H1 (cell line): Measurements from ENCODE around the gene MARS1. TPM values are rescaled to one million over a fixed set of nuclear protein-coding genes. Genes with fewer than 3 reads are reported as not detected.

Experiments used
- CTCF ChIA-PET: fragments of 300-600 bp; sonication (Branson Sonifier 250); formaldehyde crosslinking; loops from one replicate; lab custom pipeline; 2021; ENCODE audit not compliant: partially characterized antibody; lab: Charles Lee
- POLR2A ChIA-PET: fragments of 300-600 bp; sonication (Branson Sonifier 250); formaldehyde crosslinking; loops from one replicate; lab custom pipeline; 2021; ENCODE audit warnings: inconsistent platforms; ENCODE audit not compliant: partially characterized antibody; lab: Charles Lee
- DNase-seq, 2 experiments: peaks; one replicate each; pipeline versions ENCODE4 v3.0.0 to v3.0.0-alpha.2; 2010 to 2022; ENCODE audit warnings: low spot score in 2 of 2, low read depth in 1 of 2, mixed read lengths in 1 of 2
- FAIRE-seq: peaks from 2 replicates; lab custom pipeline; 2011; peaks lifted over from hg19 to GRCh38; lab: Jason Lieb, UNC
- H2AFZ ChIP-seq: 2 replicates; pipeline ENCODE4 v1.8.1; 2012; ENCODE audit warnings: low read length, inconsistent platforms
- H2AK5ac ChIP-seq: 2 replicates; pipeline ENCODE4 v1.6.1; 2013; ENCODE audit warnings: low read depth, low read length
- H2BK120ac ChIP-seq: replicated peaks from 2 replicates; pipeline ENCODE3; 2013; ENCODE audit warnings: low read depth, low read length, inconsistent platforms
- H2BK12ac ChIP-seq: 2 replicates; pipeline ENCODE4 v1.6.1; 2013; ENCODE audit warnings: low read depth, low read length
- H2BK15ac ChIP-seq: 2 replicates; pipeline ENCODE4 v1.6.1; 2013; ENCODE audit warnings: low read length
- H2BK20ac ChIP-seq: 2 replicates; pipeline ENCODE4 v1.6.1; 2013; ENCODE audit warnings: low read length
- H2BK5ac ChIP-seq: 2 replicates; pipeline ENCODE4 v1.6.1; 2013; ENCODE audit warnings: low read depth, low read length
- H3K14ac ChIP-seq: 2 replicates; pipeline ENCODE4 v1.6.1; 2013; ENCODE audit warnings: inconsistent platforms; ENCODE audit not compliant: insufficient read length
- H3K18ac ChIP-seq: 2 replicates; pipeline ENCODE4 v1.6.1; 2013; ENCODE audit warnings: low read length; ENCODE audit errors: extremely low read depth
- H3K23ac ChIP-seq: 2 replicates; pipeline ENCODE4 v1.6.1; 2013; ENCODE audit warnings: inconsistent platforms; ENCODE audit not compliant: insufficient read length
- H3K23me2 ChIP-seq: 2 replicates; pipeline ENCODE4 v1.6.1; 2013; ENCODE audit warnings: low read depth, low read length
- H3K27ac ChIP-seq: 2 replicates; pipeline ENCODE4 v1.6.1; 2011; ENCODE audit warnings: low read depth, low read length, inconsistent platforms
- H3K27me3 ChIP-seq, 4 experiments: replicated peaks in 1 of 4; 1 replicate in 1 of 4; 2 replicates in 3 of 4; pipeline versions ENCODE4 v1.6.1 to v1.8.1; 2011 to 2013; ENCODE audit warnings: low read length in 3 of 4, mild to moderate bottlenecking in 3 of 4, inconsistent platforms in 2 of 4, mixed read lengths in 2 of 4, moderate library complexity in 1 of 4; ENCODE audit not compliant: control insufficient read depth in 3 of 4, insufficient read depth in 3 of 4; ENCODE audit errors: extremely low read depth in 1 of 4
- H3K36me3 ChIP-seq, 4 experiments: 2 replicates each; pipeline versions ENCODE4 v1.6.1 to v1.8.1; 2011 to 2013; ENCODE audit warnings: mild to moderate bottlenecking in 4 of 4, low read length in 3 of 4, moderate library complexity in 2 of 4, control low read depth in 1 of 4, inconsistent platforms in 1 of 4; ENCODE audit not compliant: insufficient read depth in 4 of 4, control insufficient read depth in 2 of 4
- H3K4ac ChIP-seq: replicated peaks from 2 replicates; pipeline ENCODE3; 2013; ENCODE audit warnings: low read length, low read depth, mixed read lengths, inconsistent platforms; ENCODE audit not compliant: insufficient read length
- H3K4me1 ChIP-seq, 4 experiments: replicated peaks in 1 of 4; 1 replicate in 1 of 4; 2 replicates in 3 of 4; pipeline versions ENCODE4 v1.6.1 to v1.8.1; 2011 to 2013; ENCODE audit warnings: low read length in 3 of 4, inconsistent platforms in 2 of 4, mixed read lengths in 1 of 4; ENCODE audit not compliant: insufficient read depth in 4 of 4, control insufficient read depth in 3 of 4
- H3K4me2 ChIP-seq, 2 experiments: 2 replicates each; pipeline versions ENCODE4 v1.6.1 to v1.8.1; 2011 to 2013; ENCODE audit warnings: low read depth in 2 of 2, low read length in 2 of 2, control low read depth in 1 of 2, inconsistent platforms in 1 of 2, mild to moderate bottlenecking in 1 of 2; ENCODE audit not compliant: insufficient read depth in 1 of 2
- H3K4me3 ChIP-seq, 4 experiments: fragments of 200-600, 300-600 bp in 1 of 4; sonication (generic), shearing (Covaris generic), sonication (Bioruptor Twin) in 1 of 4; 2 replicates each; pipeline versions ENCODE4 v1.5.1 to v1.8.1; 2011 to 2016; ENCODE audit warnings: low read length in 4 of 4, low read depth in 3 of 4, control low read depth in 2 of 4, inconsistent platforms in 2 of 4, mild to moderate bottlenecking in 2 of 4, mixed read lengths in 1 of 4, moderate library complexity in 1 of 4; ENCODE audit not compliant: insufficient read depth in 2 of 4; ENCODE audit errors: extremely low read depth in 1 of 4
- H3K56ac ChIP-seq: replicated peaks from 2 replicates; pipeline ENCODE3; 2013; ENCODE audit warnings: low read depth, mild to moderate bottlenecking, mixed read lengths, low read length, inconsistent platforms; ENCODE audit not compliant: insufficient read length
- H3K79me1 ChIP-seq: 2 replicates; pipeline ENCODE4 v1.6.1; 2013; ENCODE audit warnings: low read depth, low read length, control low read depth
- H3K79me2 ChIP-seq, 2 experiments: 2 replicates each; pipeline versions ENCODE4 v1.6.1 to v1.8.1; 2012 to 2013; ENCODE audit warnings: low read length in 2 of 2, mild to moderate bottlenecking in 2 of 2, inconsistent platforms in 1 of 2; ENCODE audit not compliant: insufficient read depth in 2 of 2, control insufficient read depth in 1 of 2
- H3K9ac ChIP-seq, 4 experiments: replicated peaks in 1 of 4; 1 replicate in 1 of 4; 2 replicates in 3 of 4; pipeline versions ENCODE4 v1.6.1 to v1.8.1; 2011 to 2013; ENCODE audit warnings: low read depth in 3 of 4, low read length in 3 of 4, control low read depth in 2 of 4, mild to moderate bottlenecking in 2 of 4, moderate library complexity in 2 of 4, inconsistent platforms in 1 of 4; ENCODE audit errors: extremely low read depth in 1 of 4
- H3K9me3 ChIP-seq, 2 experiments: 2 replicates each; pipeline versions ENCODE4 v1.6.1 to v1.8.1; 2012 to 2013; ENCODE audit warnings: mild to moderate bottlenecking in 2 of 2, moderate library complexity in 2 of 2, control low read depth in 1 of 2, inconsistent platforms in 1 of 2, low read depth in 1 of 2, low read length in 1 of 2, mixed read lengths in 1 of 2; ENCODE audit not compliant: insufficient read depth in 2 of 2
- H4K20me1 ChIP-seq, 2 experiments: replicated peaks in 1 of 2; 2 replicates each; pipeline versions ENCODE3 to v1.8.1; 2011 to 2013; ENCODE audit warnings: inconsistent platforms in 2 of 2, low read length in 2 of 2, mild to moderate bottlenecking in 1 of 2; ENCODE audit not compliant: insufficient read depth in 2 of 2, control insufficient read depth in 1 of 2
- H4K5ac ChIP-seq: 2 replicates; pipeline ENCODE4 v1.6.1; 2013; ENCODE audit warnings: low read length, low read depth, mixed read lengths, inconsistent platforms; ENCODE audit not compliant: insufficient read length
- H4K8ac ChIP-seq: 2 replicates; pipeline ENCODE4 v1.8.0; 2013; ENCODE audit warnings: mild to moderate bottlenecking, moderate library complexity, low read length, inconsistent platforms; ENCODE audit not compliant: insufficient read depth; ENCODE audit errors: extremely low read depth
- H4K91ac ChIP-seq: replicated peaks from 2 replicates; pipeline ENCODE3; 2013; ENCODE audit warnings: low read length, mixed read lengths, inconsistent platforms; ENCODE audit not compliant: insufficient read length
- ASH2L ChIP-seq: fragments of 200-600, 300-600 bp; sonication (generic); IDR thresholded peaks from one replicate; pipeline ENCODE4 v1.7.1; 2017; ENCODE audit warnings: low read length
- BACH1 ChIP-seq: IDR thresholded peaks from 2 replicates; pipeline ENCODE4 v1.6.1; 2012; ENCODE audit warnings: low read length, improper control_type of control experiment
- BRCA1 ChIP-seq: IDR thresholded peaks from 2 replicates; pipeline ENCODE4 v1.6.1; 2012; ENCODE audit warnings: low read depth, low read length, improper control_type of control experiment
- CREB1 ChIP-seq: IDR thresholded peaks from 2 replicates; pipeline ENCODE4 v1.6.1; 2012; ENCODE audit warnings: inconsistent platforms
- HDAC2 ChIP-seq, 2 experiments: fragments of 300-600 bp in 1 of 2; sonication (generic) in 1 of 2; IDR thresholded peaks; 2 replicates each; pipeline ENCODE4 v1.6.1; 2011 to 2012; ENCODE audit warnings: low read depth in 2 of 2, low read length in 2 of 2, mild to moderate bottlenecking in 2 of 2, moderate library complexity in 2 of 2, borderline replicate concordance in 1 of 2, inconsistent platforms in 1 of 2
- JUN ChIP-seq: IDR thresholded peaks from 2 replicates; pipeline ENCODE4 v1.6.1; 2011; ENCODE audit warnings: low read depth, mild to moderate bottlenecking, improper control_type of control experiment, low read length
- NRF1 ChIP-seq: IDR thresholded peaks from 2 replicates; pipeline ENCODE4 v1.6.1; 2011; ENCODE audit warnings: mild to moderate bottlenecking, low read depth, low read length, improper control_type of control experiment
- PHF8 ChIP-seq: fragments of 200-600 bp; sonication (generic); conservative IDR thresholded peaks from 2 replicates; pipeline ENCODE4 v1.7.1; 2012; ENCODE audit warnings: low read depth, mild to moderate bottlenecking, inconsistent platforms, low read length, moderate library complexity
- RAD21 ChIP-seq, 2 experiments: IDR thresholded peaks in 1 of 2; conservative IDR thresholded peaks in 1 of 2; 2 replicates each; pipeline ENCODE4 v1.6.1; 2011; ENCODE audit warnings: low read depth in 2 of 2, low read length in 2 of 2, improper control_type of control experiment in 1 of 2, inconsistent platforms in 1 of 2, mild to moderate bottlenecking in 1 of 2, moderate library complexity in 1 of 2
- RFX5 ChIP-seq: IDR thresholded peaks from 2 replicates; pipeline ENCODE4 v1.6.1; 2011; ENCODE audit warnings: low read depth, low read length, improper control_type of control experiment, borderline replicate concordance
- SAP30 ChIP-seq: fragments of 300-600 bp; sonication (generic); IDR thresholded peaks from 2 replicates; pipeline ENCODE4 v1.7.1; 2012; ENCODE audit warnings: low read length, moderate library complexity, mild to moderate bottlenecking, inconsistent platforms; ENCODE audit not compliant: insufficient read depth, insufficient replicate concordance
- TBP ChIP-seq: IDR thresholded peaks from 2 replicates; pipeline ENCODE4 v1.6.1; 2011; ENCODE audit warnings: low read depth, low read length, improper control_type of control experiment
- WGBS, 2 experiments: shearing (Covaris generic) in 1 of 2; methylation state at CpG; one replicate each; pipeline versions ENCODE4 v1.1.6 to v1.1.7; 2013 to 2015; ENCODE audit warnings: low lambda C conversion rate in 2 of 2, mixed read lengths in 2 of 2, inconsistent platforms in 1 of 2, low coverage in 1 of 2, missing lambda C conversion rate in 1 of 2; ENCODE audit not compliant: insufficient replicate concordance in 2 of 2, insufficient coverage in 1 of 2, insufficient read length in 1 of 2; ENCODE audit errors: extremely low coverage in 1 of 2, missing lambda C conversion rate in 1 of 2; 5-methylcytosine and 5-hydroxymethylcytosine counted together
- polyA plus RNA-seq, 7 experiments: library from polyadenylated mRNA; depleted of rRNA in 3 of 7; stranded (reverse) in 5 of 7; unstranded in 2 of 7; fragments of >200 nt in 5 of 7; fragments of 200-250 nt in 2 of 7; gene quantifications; 1 replicate in 5 of 7; 2 replicates in 1 of 7; 4 replicates in 1 of 7; pipeline versions ENCODE4 v1.2.1 to v1.2.3, GENCODE V29; 2011 to 2013; ENCODE audit warnings: missing spikeins in 2 of 7, mixed read lengths in 2 of 7
- total RNA-seq: library from RNA; stranded (reverse); fragmentation: NEBNext Ultra II Directional; extraction: Animal tissue kit (Norgen Biotek cat#: 25700); gene quantifications from 2 replicates; pipeline ENCODE4 v1.2.1, GENCODE V29; 2021

MARS1 gene
- total and polyA plus RNA-seq, 2 of the 8 experiments (the other 6 are each of a cell fraction or from before 2014, with no cell fraction given): 194 to 407 TPM

DNA sequence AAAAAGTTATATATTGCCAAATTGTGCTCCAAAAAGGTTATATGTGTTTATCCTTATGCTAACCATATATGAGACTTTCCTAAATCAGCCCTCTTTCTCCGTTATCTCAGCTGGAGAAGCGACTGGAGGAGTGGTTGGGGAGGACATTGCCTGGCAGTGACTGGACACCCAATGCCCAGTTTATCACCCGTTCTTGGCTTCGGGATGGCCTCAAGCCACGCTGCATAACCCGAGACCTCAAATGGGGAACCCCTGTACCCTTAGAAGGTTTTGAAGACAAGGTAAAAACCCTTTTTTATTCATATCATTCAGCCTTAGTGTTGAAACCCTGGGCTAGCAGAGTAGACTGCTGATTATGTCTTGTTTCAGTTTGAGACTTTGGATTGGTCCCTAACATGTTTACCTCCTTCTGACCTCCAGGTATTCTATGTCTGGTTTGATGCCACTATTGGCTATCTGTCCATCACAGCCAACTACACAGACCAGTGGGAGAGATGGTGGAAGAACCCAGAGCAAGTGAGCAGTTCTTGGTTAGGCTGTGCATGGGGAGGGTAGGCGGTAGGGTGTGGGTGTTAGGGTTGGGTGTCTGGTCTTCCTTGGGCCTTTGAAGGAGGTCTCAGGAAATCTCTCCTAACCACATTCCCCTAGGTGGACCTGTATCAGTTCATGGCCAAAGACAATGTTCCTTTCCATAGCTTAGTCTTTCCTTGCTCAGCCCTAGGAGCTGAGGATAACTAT lies 23.9 kb downstream of the MARS1 start:
- no peaks in the 10 kb centered on the region for H3K79me2 ChIP-seq
- peaks cover 48 to 84% (median 69%) of the 10 kb centered on the region in 4 experiments for H3K36me3 ChIP-seq
- H3K9ac ChIP-seq: no peak overlapping the region
- DNase-seq (no peak), FAIRE-seq (no peak)
- POLR2A ChIA-PET: interaction anchor here (0.6 to 3.9 kb wide), 6 partner anchors 8 to 366 kb away, joined by 3 to 60 read pairs (median 6); partner anchors contain the start of genes DDIT3 and MBD6
- H2BK15ac ChIP-seq: no peak overlapping the region
- no peak overlapping the region for H2BK120ac ChIP-seq
- no peak overlapping the region for H3K18ac ChIP-seq
- H3K9me3 ChIP-seq: no peaks in the 10 kb centered on the region; a peak in 1 of 4 replicates
- H3K14ac ChIP-seq: no peak overlapping the region
- no peak overlapping the region for H2AFZ ChIP-seq
- H4K5ac ChIP-seq: no peak overlapping the region
- H2BK5ac ChIP-seq: no peak overlapping the region
- no peak overlapping the region for H3K56ac ChIP-seq
- no peak overlapping the region for H3K4me3 ChIP-seq
- H4K20me1 ChIP-seq: peaks cover 2 to 9% of the 10 kb centered on the region in 2 experiments
- no peak overlapping the region for H2AK5ac ChIP-seq
- H3K4ac ChIP-seq: no peak overlapping the region
- H2BK20ac ChIP-seq: no peak overlapping the region
- H4K91ac ChIP-seq: no peak overlapping the region
- no peaks in the 10 kb centered on the region for H3K23me2 ChIP-seq
- H4K8ac ChIP-seq: no peak overlapping the region
- H2BK12ac ChIP-seq: no peak overlapping the region
- H3K4me2 ChIP-seq: no peak overlapping the region
- CTCF ChIA-PET: interaction anchor here (0.7 to 1.6 kb wide), 6 partner anchors 19 to 1764 kb away, joined by 3 to 4 read pairs (median 3); partner anchors contain the start of gene INHBE
- no peaks in the 10 kb centered on the region; the same call in 1 of the 2 replicates for H3K79me1 ChIP-seq
- H3K27me3 ChIP-seq: no peaks in the 10 kb centered on the region
- H3K4me1 ChIP-seq: no peaks in the 10 kb centered on the region
- 92% methylated on average over 7 of the region's 7 CpGs; no CpG with 5 or more reads in 1 of the 2 experiments for WGBS, 2 experiments
- H3K27ac ChIP-seq: no peak overlapping the region
- no peak overlapping the region for H3K23ac ChIP-seq
- TF ChIP-seq TBP: no peak
- no peak for TF ChIP-seq ASH2L
- TF ChIP-seq SAP30: no peak
- no peak for TF ChIP-seq CREB1
- no peak for TF ChIP-seq JUN
- TF ChIP-seq NRF1: no peak
- TF ChIP-seq RAD21 (IDR thresholded peaks at IDR 0.05 in 1 of 2, conservative IDR thresholded peaks at IDR 0.05 in 1 of 2; ENCODE audit: low read depth in 2 of 2, low read length in 2 of 2): no peak
- TF ChIP-seq RFX5: no peak
- no peak for TF ChIP-seq PHF8
- TF ChIP-seq HDAC2 (IDR thresholded peaks at IDR 0.05; ENCODE audit: borderline replicate concordance in 1 of 2, low read depth in 2 of 2, low read length in 2 of 2): no peak
- TF ChIP-seq BRCA1: no peak
- TF ChIP-seq BACH1: no peak
